Measurements from ENCODE around the gene ADARB1. TPM values are rescaled to one million over a fixed set of nuclear protein-coding genes. Genes with fewer than 3 reads are reported as not detected.

Gene ADARB1
- total RNA-seq, 2 experiments from 2014 or later = 39.6 to 41.9 TPM

GRCh38 chr21:45246386-45247320, 172.3 kb downstream of the ADARB1 start:
- no peak for DNase-seq
- Mint-ChIP-seq H3K4me3 (no peak overlapping the region), H3K27ac (no peak overlapping the region), H3K27me3 (peaks cover 12% of the 10 kb centered on the region), H3K4me1 (no peaks in the 10 kb centered on the region), H3K36me3 (peaks cover 4% of the 10 kb centered on the region), H3K9me3 (peaks cover 11% of the 10 kb centered on the region)

- peaks cover 8% of the 10 kb centered on the region for H3K27me3 Mint-ChIP-seq
- H3K9me3 Mint-ChIP-seq = peaks cover 6% of the 10 kb centered on the region
- H3K4me3 Mint-ChIP-seq = no peak overlapping the region
- DNase-seq = no peak
- no peak overlapping the region for H3K27ac Mint-ChIP-seq
- H3K36me3 Mint-ChIP-seq = peaks cover 4% of the 10 kb centered on the region
- H3K4me1 Mint-ChIP-seq = no peaks in the 10 kb centered on the region
Measured at GRCh38 chr21:45248301-45248892, 174.0 kb downstream of the ADARB1 start.

- Mint-ChIP-seq H3K27me3 (peaks cover 8% of the 10 kb centered on the region), H3K27ac (no peak overlapping the region), H3K4me1 (no peaks in the 10 kb centered on the region), H3K9me3 (peaks cover 1% of the 10 kb centered on the region), H3K4me3 (no peak overlapping the region), H3K36me3 (no peaks in the 10 kb centered on the region)
- no peak for DNase-seq
Measured at GRCh38 chr21:45248893-45249381, 174.6 kb downstream of the ADARB1 start.

GRCh38 chr21:45249626-45250025, 175.2 kb downstream of the ADARB1 start:
- peaks cover 12% of the 10 kb centered on the region for H3K27me3 Mint-ChIP-seq
- H3K27ac Mint-ChIP-seq = no peak overlapping the region
- H3K4me1 Mint-ChIP-seq = no peaks in the 10 kb centered on the region
- DNase-seq = no peak
- no peaks in the 10 kb centered on the region for H3K36me3 Mint-ChIP-seq
- H3K9me3 Mint-ChIP-seq = no peaks in the 10 kb centered on the region
- H3K4me3 Mint-ChIP-seq = no peak overlapping the region

GRCh38 chr21:45250272-45250671, 175.9 kb downstream of the ADARB1 start:
- Mint-ChIP-seq H3K36me3 (no peaks in the 10 kb centered on the region), H3K4me1 (peaks cover 2% of the 10 kb centered on the region), H3K4me3 (no peak overlapping the region), H3K9me3 (no peaks in the 10 kb centered on the region), H3K27ac (no peak overlapping the region), H3K27me3 (peaks cover 18% of the 10 kb centered on the region)
- DNase-seq = no peak

GRCh38 chr21:45250914-45251634, 176.7 kb downstream of the ADARB1 start:
- H3K4me3 Mint-ChIP-seq = no peak overlapping the region
- H3K4me1 Mint-ChIP-seq = peaks cover 6% of the 10 kb centered on the region
- no peak overlapping the region for H3K27ac Mint-ChIP-seq
- no peak for DNase-seq
- H3K27me3 Mint-ChIP-seq = peaks cover 26% of the 10 kb centered on the region
- H3K9me3 Mint-ChIP-seq = no peaks in the 10 kb centered on the region
- no peaks in the 10 kb centered on the region for H3K36me3 Mint-ChIP-seq

GRCh38 chr21:45251635-45252447, 177.5 kb downstream of the ADARB1 start:
- Mint-ChIP-seq H3K9me3 (no peaks in the 10 kb centered on the region), H3K36me3 (no peaks in the 10 kb centered on the region), H3K4me3 (no peak overlapping the region), H3K27ac (no peak overlapping the region), H3K4me1 (peaks cover 8% of the 10 kb centered on the region), H3K27me3 (peaks cover 29% of the 10 kb centered on the region)
- no peak for DNase-seq

- H3K27ac Mint-ChIP-seq = no peak overlapping the region
- H3K4me1 Mint-ChIP-seq = peaks cover 11% of the 10 kb centered on the region
- no peak overlapping the region for H3K4me3 Mint-ChIP-seq
- H3K36me3 Mint-ChIP-seq = no peaks in the 10 kb centered on the region
- peaks cover 27% of the 10 kb centered on the region for H3K27me3 Mint-ChIP-seq
- DNase-seq = no peak
- H3K9me3 Mint-ChIP-seq = no peaks in the 10 kb centered on the region
Measured at GRCh38 chr21:45252448-45252925, 178.1 kb downstream of the ADARB1 start.

- H3K9me3 Mint-ChIP-seq = no peaks in the 10 kb centered on the region
- no peaks in the 10 kb centered on the region for H3K36me3 Mint-ChIP-seq
- H3K4me1 Mint-ChIP-seq = peaks cover 11% of the 10 kb centered on the region
- H3K27ac Mint-ChIP-seq = no peak overlapping the region
- no peak for DNase-seq
- H3K4me3 Mint-ChIP-seq = no peak overlapping the region
- H3K27me3 Mint-ChIP-seq = peaks cover 21% of the 10 kb centered on the region
Measured at GRCh38 chr21:45253180-45253579, 178.8 kb downstream of the ADARB1 start.

- Mint-ChIP-seq H3K36me3 (no peaks in the 10 kb centered on the region), H3K27me3 (peaks cover 21% of the 10 kb centered on the region), H3K27ac (no peak overlapping the region), H3K4me3 (no peak overlapping the region), H3K9me3 (no peaks in the 10 kb centered on the region), H3K4me1 (peaks cover 11% of the 10 kb centered on the region)
- no peak for DNase-seq
Measured at GRCh38 chr21:45253633-45254459, 179.5 kb downstream of the ADARB1 start.

GRCh38 chr21:45254460-45254930, 180.1 kb downstream of the ADARB1 start:
- Mint-ChIP-seq H3K4me3 (no peak overlapping the region), H3K27me3 (peaks cover 21% of the 10 kb centered on the region), H3K27ac (no peak overlapping the region), H3K36me3 (no peaks in the 10 kb centered on the region), H3K4me1 (peaks cover 11% of the 10 kb centered on the region), H3K9me3 (no peaks in the 10 kb centered on the region)
- DNase-seq = no peak

GRCh38 chr21:45255381-45256020, 181.1 kb downstream of the ADARB1 start:
- Mint-ChIP-seq H3K27me3 (peaks cover 21% of the 10 kb centered on the region), H3K4me1 (peaks cover 11% of the 10 kb centered on the region), H3K36me3 (no peaks in the 10 kb centered on the region), H3K27ac (no peak overlapping the region), H3K4me3 (no peak overlapping the region), H3K9me3 (no peaks in the 10 kb centered on the region)
- DNase-seq = peak; percentile 29
